ENCODE data around the gene COL5A1.

COL5A1 gene

GRCh38 chr9:134630861-134631260 is 10.7 kb upstream of the COL5A1 start:
- DNase-seq (ENCODE audit: low read depth) = no peak

DNA sequence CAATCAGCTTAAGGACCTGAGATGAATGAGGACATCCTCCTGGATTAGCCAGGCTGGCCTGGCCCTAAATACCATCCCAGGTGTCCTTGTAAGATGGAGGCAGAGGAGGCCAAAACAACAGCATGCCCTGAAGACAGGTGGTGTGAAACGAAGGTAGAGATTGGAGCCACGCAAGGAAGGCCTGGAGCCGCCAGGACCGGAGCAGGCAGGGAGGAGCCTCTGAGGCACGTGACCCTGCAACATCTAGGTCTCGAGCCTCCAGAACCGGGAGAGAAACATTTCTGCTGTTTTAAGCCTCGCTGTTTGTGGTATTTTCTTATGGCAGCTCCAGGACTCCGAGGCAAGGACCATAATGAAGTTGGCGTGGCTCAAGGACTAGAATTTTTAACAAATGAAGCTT is 9.7 kb upstream of the COL5A1 start:
- no peak for DNase-seq (ENCODE audit: low read depth)
- TF ChIP-seq, protein P1, sequence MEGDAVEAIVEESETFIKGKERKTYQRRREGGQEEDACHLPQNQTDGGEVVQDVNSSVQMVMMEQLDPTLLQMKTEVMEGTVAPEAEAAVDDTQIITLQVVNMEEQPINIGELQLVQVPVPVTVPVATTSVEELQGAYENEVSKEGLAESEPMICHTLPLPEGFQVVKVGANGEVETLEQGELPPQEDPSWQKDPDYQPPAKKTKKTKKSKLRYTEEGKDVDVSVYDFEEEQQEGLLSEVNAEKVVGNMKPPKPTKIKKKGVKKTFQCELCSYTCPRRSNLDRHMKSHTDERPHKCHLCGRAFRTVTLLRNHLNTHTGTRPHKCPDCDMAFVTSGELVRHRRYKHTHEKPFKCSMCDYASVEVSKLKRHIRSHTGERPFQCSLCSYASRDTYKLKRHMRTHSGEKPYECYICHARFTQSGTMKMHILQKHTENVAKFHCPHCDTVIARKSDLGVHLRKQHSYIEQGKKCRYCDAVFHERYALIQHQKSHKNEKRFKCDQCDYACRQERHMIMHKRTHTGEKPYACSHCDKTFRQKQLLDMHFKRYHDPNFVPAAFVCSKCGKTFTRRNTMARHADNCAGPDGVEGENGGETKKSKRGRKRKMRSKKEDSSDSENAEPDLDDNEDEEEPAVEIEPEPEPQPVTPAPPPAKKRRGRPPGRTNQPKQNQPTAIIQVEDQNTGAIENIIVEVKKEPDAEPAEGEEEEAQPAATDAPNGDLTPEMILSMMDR (conservative IDR thresholded peaks at IDR 0.05; ENCODE audit: low read length) = no peak

More at GRCh38 chr9:134630861-134631260, 10.7 kb upstream of the COL5A1 start:
- TF ChIP-seq, protein P1 (conservative IDR thresholded peaks at IDR 0.05; ENCODE audit: low read length) = no peak
- H3K4me3 ChIP-seq (ENCODE audit: low read length) = no peak overlapping the region

GRCh38 chr9:134632329-134632728 is 9.3 kb upstream of the COL5A1 start:
- TF ChIP-seq, protein P1 (conservative IDR thresholded peaks at IDR 0.05; ENCODE audit: low read length) = no peak
- no peak for DNase-seq (ENCODE audit: low read depth)
- H3K4me3 ChIP-seq (ENCODE audit: low read length) = no peak overlapping the region

More for the DNA sequence above, 9.7 kb upstream of the COL5A1 start:
- no peak overlapping the region for H3K4me3 ChIP-seq (ENCODE audit: low read length)

DNA sequence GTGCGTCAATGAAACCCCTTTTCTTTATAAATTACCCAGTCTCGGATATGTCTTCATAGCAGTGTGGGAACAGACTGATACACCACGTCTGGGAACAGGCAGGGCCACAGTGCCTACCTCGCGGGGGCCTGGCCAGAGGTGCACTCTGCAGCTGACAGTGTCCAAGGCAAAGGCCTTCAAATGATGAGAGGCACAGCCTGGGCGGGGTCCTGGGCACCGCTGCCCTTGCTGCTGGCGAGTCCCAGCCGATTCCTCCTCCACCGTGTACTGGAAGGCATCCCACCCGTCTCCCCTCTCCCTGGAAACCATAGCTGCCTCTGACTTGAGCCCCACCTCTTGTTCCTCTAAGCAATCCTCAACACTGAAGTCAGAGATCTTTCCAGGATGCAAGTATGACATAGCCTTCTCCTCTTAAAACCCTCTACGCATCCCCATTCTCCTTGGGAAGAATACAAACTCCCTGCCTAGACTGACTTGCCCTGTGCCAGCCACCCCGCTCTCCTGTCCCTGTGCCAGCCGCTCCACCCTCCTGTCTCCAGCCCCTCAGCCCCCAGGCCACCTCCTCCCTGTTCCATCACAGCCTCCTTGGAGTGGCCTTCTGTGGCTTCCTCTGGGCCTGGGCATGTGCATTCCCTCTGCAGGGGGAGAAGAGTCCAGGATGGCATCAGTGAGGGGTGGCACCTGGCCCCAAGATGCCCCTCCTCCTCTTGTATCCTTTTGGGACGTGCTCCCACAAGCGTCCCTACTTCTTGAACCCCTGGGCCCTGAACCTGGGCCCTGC is 8.1 kb upstream of the COL5A1 start:
- no peak for DNase-seq (ENCODE audit: low read depth)
- TF ChIP-seq, protein P1 (conservative IDR thresholded peaks at IDR 0.05; ENCODE audit: low read length) = no peak
- H3K4me3 ChIP-seq (ENCODE audit: low read length) = no peak overlapping the region

DNA sequence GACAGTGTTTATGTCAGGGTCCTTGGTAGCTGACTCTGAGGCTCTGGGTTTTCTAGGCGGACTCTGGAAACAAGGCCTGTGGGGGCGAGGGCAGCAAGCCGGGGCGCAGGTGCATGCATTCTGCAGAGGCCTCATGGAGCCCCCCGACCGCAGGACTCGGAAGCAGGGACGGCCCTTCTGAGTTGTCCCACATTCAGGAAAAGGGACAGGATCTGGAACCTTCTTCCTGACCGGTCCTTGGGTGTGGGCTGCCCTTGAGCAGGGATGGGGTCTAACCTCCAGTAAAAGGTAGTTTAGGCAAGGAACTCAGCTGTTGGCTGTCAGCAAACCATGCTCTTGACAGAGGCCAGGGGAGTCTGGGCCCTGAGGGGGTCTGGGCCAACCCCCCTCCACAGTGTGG is 7.4 kb upstream of the COL5A1 start:
- TF ChIP-seq, protein P1 (conservative IDR thresholded peaks at IDR 0.05; ENCODE audit: low read length) = no peak
- DNase-seq (ENCODE audit: low read depth) = no peak
- no peak overlapping the region for H3K4me3 ChIP-seq (ENCODE audit: low read length)

DNA sequence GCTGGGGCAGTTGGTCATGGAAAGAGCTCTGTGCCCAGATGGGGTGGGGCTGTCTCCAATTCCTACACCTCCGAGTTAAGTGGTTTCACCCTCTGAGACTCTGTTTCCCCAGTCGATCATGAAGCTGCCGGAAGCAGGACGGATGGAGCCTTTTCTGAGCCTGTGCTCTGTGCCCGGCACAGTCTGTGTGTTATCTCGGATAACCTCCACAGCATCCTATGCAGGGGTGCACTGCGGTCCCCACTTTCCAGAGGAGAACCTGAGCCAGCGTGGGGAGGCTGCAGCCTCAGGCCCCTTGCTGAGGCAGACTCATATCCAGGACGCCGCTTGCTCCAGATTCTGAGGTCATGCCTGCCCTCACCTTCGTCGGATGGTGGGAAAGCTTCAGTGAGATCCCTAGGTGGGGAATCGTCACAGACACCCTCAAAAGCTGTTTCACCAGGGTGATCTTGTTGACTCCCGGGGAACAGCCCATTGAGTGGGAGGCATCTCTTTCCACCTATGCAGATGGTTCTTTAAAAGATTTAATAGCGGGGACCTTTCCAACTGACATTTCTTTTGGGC is 6.9 kb upstream of the COL5A1 start:
- TF ChIP-seq, protein P1 (conservative IDR thresholded peaks at IDR 0.05; ENCODE audit: low read length) = no peak
- H3K4me3 ChIP-seq (ENCODE audit: low read length) = no peak overlapping the region
- DNase-seq (ENCODE audit: low read depth) = no peak
